H1 (cell line): ENCODE data around the gene LRRC4. TPM values are rescaled to one million over a fixed set of nuclear protein-coding genes. Genes with fewer than 3 reads are reported as not detected.

Experiments used
- BACH1 ChIP-seq: IDR thresholded peaks from 2 replicates; pipeline ENCODE4 v1.6.1; 2012; ENCODE audit warnings: low read length, improper control_type of control experiment
- CBX8 ChIP-seq: fragments of 300-800, 300-1000 bp; sonication (generic); IDR thresholded peaks from 2 replicates; pipeline ENCODE4 v1.7.1; 2016; ENCODE audit warnings: low read depth, low read length, borderline replicate concordance
- CEBPB ChIP-seq: IDR thresholded peaks from 2 replicates; pipeline ENCODE4 v1.6.1; 2012; ENCODE audit warnings: low read depth, low read length
- CTCF ChIP-seq, 3 experiments: IDR thresholded peaks; 1 replicate in 2 of 3; 2 replicates in 1 of 3; pipeline versions ENCODE4 v1.5.1 to v1.6.1; 2011; ENCODE audit warnings: low read length in 3 of 3, mild to moderate bottlenecking in 3 of 3, inconsistent platforms in 2 of 3, low read depth in 1 of 3, moderate library complexity in 1 of 3; ENCODE audit not compliant: insufficient read depth in 1 of 3; ENCODE audit errors: control extremely low read depth in 1 of 3
- NRF1 ChIP-seq: IDR thresholded peaks from 2 replicates; pipeline ENCODE4 v1.6.1; 2011; ENCODE audit warnings: mild to moderate bottlenecking, low read depth, low read length, improper control_type of control experiment
- SP1 ChIP-seq: IDR thresholded peaks from 2 replicates; pipeline ENCODE4 v1.6.1; 2011; ENCODE audit warnings: low read depth, low read length
- TBP ChIP-seq: IDR thresholded peaks from 2 replicates; pipeline ENCODE4 v1.6.1; 2011; ENCODE audit warnings: low read depth, low read length, improper control_type of control experiment
- polyA plus RNA-seq, 7 experiments: library from polyadenylated mRNA; depleted of rRNA in 3 of 7; stranded (reverse) in 5 of 7; unstranded in 2 of 7; fragments of >200 nt in 5 of 7; fragments of 200-250 nt in 2 of 7; gene quantifications; 1 replicate in 5 of 7; 2 replicates in 1 of 7; 4 replicates in 1 of 7; pipeline versions ENCODE4 v1.2.1 to v1.2.3, GENCODE V29; 2011 to 2013; ENCODE audit warnings: missing spikeins in 2 of 7, mixed read lengths in 2 of 7
- total RNA-seq: library from RNA; stranded (reverse); fragmentation: NEBNext Ultra II Directional; extraction: Animal tissue kit (Norgen Biotek cat#: 25700); gene quantifications from 2 replicates; pipeline ENCODE4 v1.2.1, GENCODE V29; 2021

Gene LRRC4
- total and polyA plus RNA-seq, 2 of the 8 experiments (the other 6 are each of a cell fraction or from before 2014, with no cell fraction given), result 13.4 to 16.4 TPM

- TF ChIP-seq CTCF (IDR thresholded peaks at IDR 0.05; ENCODE audit: control extremely low read depth in 1 of 3, insufficient read depth in 1 of 3, low read depth in 1 of 3, low read length in 3 of 3), result no peak
- no peak for TF ChIP-seq NRF1
- TF ChIP-seq SP1, result no peak
- TF ChIP-seq CBX8, result no peak
- no peak for TF ChIP-seq BACH1
- no peak for TF ChIP-seq CEBPB
- no peak for TF ChIP-seq TBP
- TF ChIP-seq, all 59 proteins: peak for 0
These were observed 31.9 kb upstream of the LRRC4 start (continued) for GRCh38 chr7:128063088-128063487.
